ENCODE data around the gene GYS2.

GYS2 gene

DNA sequence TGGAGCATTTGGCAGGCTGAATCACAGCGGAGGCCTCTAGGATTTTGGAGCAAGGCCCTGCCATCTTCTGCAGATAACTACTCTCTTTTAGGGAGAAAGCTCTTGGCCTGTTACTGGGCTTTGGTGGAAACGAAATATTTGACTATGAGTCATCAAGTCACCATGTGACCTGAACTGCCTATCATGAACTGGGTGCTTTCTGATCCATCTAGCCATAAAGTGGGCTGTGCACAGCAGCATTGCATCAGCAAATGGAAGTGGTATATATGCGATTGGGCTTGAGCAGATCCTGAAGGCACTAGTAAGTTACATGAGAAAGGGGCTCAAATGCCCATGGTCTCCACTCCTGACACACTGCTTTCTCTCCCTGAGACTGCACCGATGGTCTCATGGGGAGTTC lies 21.1 kb downstream of the GYS2 start:
- TF ChIP-seq GATA1 (IDR thresholded peaks at IDR 0.05; ENCODE audit: low read depth, low read length) (no peak), POLR2A (IDR thresholded peaks at IDR 0.05; ENCODE audit: low read length) (no peak)
- DNase-seq, result no peak

DNA sequence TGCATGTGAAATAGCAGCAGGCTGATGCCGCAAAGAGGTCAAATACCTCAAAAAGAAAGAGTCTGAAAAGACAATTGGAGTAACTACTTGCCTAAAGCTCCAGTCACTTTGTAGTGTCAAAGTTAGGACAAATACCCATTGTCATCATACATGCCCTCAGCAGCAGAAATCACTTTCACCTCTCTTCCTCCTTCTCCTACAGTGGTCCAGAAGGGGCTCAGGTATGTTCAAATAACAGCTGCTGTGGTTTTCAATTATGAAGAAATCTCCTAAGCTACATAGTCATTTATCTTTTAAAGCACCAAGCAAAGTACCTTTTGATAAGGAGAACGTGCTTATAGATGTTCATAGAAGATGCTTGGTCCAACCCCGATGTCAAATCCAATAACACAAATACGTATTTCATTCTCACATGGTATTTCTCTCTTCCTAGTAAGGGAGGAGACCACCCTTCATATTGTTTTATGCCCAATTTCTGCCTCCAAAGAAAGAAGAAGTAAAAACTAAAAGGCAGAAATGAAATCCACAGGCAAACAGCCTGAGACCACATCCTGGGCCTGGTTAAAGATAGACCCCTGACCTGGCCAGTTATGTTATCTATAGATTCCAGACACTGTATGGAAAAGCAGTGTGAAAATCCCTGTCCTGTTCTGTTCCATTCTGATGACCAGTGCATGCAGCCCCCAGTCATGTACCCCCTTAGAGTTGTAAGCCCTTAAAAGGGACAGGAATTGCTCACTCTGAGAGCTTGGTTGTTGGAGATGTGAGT lies 23.7 kb downstream of the GYS2 start:
- no peak for DNase-seq

DNA sequence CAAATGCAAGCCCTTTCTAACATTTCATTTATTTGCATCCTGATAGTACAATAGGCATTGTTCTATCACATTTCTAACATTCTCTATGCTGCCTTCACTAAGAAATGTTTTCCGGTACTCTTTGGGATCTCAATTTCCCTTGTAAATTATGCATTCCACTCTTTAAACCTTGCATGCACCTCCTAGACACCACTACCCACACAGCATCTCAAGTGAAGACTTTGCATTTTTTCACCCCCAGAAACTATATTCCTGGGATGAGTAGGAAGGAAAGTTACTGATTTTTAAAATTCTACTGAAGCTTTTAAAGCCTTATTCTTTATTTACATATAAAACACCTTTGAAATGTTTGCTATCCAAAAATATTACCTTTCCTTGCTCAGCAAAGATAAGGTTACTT lies 27.1 kb downstream of the GYS2 start:
- DNase-seq, result no peak
- no peak for TF ChIP-seq POLR2A (IDR thresholded peaks at IDR 0.05; ENCODE audit: low read length)

More for the DNA sequence above, 23.7 kb downstream of the GYS2 start:
- TF ChIP-seq POLR2A (IDR thresholded peaks at IDR 0.05; ENCODE audit: low read length) (no peak), GATA1 (IDR thresholded peaks at IDR 0.05; ENCODE audit: low read depth, low read length) (no peak)

DNA sequence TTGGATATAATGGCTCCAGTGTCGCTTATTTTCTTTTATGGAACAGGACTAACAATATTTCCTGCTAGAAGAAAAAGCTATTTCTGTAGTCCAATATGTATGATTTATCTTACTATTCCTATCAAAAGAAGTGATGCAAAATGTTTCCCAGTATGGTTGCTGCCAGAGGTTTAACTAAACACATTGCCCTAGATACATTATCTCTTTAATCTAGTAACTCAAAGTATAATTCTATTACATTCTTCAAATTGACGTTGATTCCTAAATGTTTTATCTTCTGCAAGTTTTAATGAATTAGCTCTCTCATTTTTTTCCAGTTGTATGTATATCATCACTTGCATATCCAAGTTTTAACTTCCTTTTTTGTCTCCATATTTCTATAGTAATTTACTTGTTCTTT lies 28.2 kb downstream of the GYS2 start:
- no peak for TF ChIP-seq POLR2A (IDR thresholded peaks at IDR 0.05; ENCODE audit: low read length)
- no peak for TF ChIP-seq GATA1 (IDR thresholded peaks at IDR 0.05; ENCODE audit: low read depth, low read length)
- no peak for DNase-seq

DNA sequence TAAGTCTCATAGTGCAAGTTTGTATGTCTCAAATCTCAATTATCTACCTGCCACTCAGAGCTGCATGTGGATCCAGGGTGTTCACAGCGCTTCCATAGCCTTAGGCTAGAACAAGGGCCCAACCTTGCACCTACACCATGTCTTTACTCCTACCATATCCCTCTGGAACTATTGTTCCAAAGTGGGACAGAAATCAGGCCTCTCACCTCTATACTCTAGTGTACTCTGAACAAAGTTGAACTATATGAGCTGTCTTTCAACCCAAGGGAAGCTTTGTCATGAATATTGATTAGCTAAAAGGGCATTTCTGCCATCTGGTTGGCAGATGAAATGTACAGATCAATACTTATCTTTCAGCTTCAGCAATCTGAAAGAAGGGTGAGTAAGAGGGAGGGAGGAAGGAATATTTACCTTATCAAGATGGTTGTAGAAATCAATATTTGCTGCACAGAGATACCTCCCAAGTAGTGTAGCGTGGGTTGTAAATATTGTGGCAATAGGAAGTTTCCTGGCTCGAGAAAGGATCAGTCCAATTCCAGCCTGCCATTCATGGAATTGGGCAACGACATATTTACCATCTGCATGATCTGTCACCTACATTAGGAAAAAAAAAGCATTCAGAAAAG lies 30.8 kb downstream of the GYS2 start:
- DNase-seq, result no peak
- TF ChIP-seq GATA1 (IDR thresholded peaks at IDR 0.05; ENCODE audit: low read depth, low read length), result no peak
- TF ChIP-seq POLR2A (IDR thresholded peaks at IDR 0.05; ENCODE audit: low read length), result no peak

DNA sequence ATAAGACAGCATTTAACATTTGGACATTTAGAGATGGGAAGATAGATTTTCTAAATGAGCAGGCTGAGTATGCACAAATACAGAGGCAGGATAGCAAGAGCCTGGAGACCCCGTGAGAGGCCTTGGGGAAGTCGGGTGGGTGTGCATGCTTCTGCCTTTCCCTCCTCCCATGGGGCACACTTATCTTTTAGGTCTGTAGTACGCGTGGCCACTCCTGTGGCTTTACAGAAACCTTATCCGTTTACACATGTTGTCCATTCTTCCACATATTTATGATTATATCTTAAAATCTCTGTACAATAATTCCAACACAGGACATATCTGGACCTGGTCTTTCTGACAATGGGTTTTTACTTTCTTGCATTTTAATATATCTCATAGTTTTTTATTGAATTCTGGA lies 33.6 kb downstream of the GYS2 start:
- no peak for TF ChIP-seq POLR2A (IDR thresholded peaks at IDR 0.05; ENCODE audit: low read length)
- no peak for TF ChIP-seq GATA1 (IDR thresholded peaks at IDR 0.05; ENCODE audit: low read depth, low read length)
- DNase-seq, result peak in 1 of 2 experiments; percentile 19

DNA sequence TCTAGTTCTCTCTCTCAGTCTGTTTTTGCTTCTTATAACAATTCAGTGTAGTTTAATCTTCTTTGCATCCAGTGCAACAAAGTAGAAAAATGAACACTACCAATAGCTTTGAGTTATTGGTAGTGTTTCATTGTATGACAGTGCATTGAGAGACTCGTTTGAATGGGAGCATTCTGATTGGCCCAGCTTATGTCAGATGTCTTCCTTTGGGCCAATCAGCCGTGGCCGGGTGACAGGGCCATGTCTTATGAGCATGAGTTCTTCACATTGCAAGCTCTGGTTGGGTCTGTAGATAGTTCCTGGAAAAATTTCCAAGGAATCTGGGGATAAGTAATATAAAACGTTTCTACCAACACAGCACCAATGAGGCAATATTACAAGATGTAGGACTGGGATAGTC lies 36.5 kb downstream of the GYS2 start:
- no peak for DNase-seq
- TF ChIP-seq POLR2A (IDR thresholded peaks at IDR 0.05; ENCODE audit: low read length), result no peak
- no peak for TF ChIP-seq GATA1 (IDR thresholded peaks at IDR 0.05; ENCODE audit: low read depth, low read length)

DNA sequence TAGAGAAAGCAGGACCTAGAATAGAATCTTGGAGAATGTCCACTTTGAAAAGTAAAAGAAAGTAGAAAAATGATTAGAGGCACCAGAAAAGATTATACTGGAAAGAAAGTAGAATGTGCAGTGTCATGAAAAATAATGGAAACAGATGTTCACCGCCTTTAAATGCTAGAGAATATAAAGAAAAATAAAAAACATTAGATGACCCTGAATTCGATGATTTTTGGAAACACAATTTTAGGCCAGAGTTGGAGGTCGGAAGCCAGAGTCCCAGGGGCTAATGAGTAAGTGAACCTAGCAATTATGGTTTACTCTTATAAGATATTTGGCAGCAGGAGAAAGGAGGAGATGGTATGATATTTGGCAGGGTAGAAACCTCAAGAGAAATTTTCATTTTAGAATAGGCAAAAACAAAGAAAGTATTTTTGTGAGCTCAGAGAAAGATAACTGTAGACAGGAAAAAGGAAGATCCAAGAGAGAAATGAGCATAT lies 37.7 kb downstream of the GYS2 start:
- no peak for TF ChIP-seq GATA1 (IDR thresholded peaks at IDR 0.05; ENCODE audit: low read depth, low read length)
- TF ChIP-seq POLR2A (IDR thresholded peaks at IDR 0.05; ENCODE audit: low read length), result no peak

DNA sequence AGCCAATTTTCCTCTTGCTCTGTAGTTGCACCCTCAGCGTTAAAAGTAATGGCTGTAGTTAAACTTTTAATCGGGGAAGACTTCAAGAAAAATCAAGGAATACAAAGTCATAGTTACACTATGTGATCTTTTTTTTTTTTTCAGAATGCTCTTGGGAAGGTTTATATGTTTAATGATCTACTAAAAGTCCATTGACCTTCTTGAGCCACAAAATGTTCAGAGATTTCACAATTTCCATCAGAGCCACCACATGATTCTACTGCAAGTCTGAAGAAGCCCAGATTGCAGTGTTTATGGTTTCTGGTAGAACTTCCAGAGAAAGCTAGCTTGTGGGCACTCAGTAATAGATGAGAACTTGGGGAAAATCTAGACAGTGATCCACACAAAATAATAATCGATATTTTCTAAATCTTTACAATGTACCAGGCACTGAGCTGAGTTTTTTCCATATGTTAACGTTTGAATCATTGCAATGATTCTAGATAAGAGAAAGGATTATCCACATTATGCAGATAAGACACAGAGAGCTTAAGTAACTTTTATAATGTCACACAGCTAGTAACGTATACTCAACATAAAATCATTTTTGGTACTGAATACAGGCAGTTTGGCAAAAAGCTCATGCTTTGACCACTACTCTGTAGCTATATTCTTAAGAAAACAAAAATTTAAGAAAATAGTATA lies 38.3 kb downstream of the GYS2 start:
- DNase-seq, result no peak

More for the DNA sequence above, 37.7 kb downstream of the GYS2 start:
- DNase-seq, result no peak

DNA sequence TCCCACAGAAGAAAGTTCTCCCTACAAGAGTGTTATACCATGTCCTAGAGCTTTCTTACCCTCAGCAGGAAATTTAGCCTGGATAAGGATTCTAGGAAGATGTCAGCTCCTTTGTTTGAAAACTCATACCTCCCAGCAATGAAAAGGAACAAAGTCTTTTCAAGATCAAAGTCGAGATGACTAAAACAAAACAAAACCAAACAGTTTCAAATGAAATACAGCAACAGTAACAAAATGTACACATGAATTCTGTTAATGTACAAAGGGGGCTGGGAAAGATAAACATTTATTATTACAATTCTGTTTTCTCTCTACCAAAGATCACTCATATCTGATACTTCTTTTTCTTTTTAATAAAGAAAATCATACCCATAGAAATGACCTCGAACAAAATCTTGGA lies 41.8 kb downstream of the GYS2 start:
- no peak for TF ChIP-seq POLR2A (IDR thresholded peaks at IDR 0.05; ENCODE audit: low read length)
- DNase-seq, result no peak

More for the DNA sequence above, 38.3 kb downstream of the GYS2 start:
- no peak for TF ChIP-seq GATA1 (IDR thresholded peaks at IDR 0.05; ENCODE audit: low read depth, low read length)
- no peak for TF ChIP-seq POLR2A (IDR thresholded peaks at IDR 0.05; ENCODE audit: low read length)

DNA sequence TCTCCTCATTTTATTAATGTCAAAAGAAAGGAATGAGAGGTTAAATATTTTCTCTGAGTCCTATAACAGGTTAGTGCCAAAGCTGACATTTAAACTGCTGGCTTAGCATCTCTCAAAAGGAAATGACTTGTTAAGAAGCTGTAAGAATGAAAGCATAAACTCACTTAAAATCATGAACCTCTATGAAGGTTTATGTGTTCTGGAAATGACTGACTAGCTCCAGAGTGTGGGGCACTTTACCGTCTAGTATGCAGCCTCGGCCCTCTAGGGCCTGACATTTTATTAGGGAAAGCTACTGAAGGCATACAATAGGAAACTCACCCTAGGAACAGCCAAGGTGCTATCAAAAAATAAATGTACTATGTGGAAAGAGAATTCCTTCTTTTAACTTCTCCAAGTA lies 43.5 kb downstream of the GYS2 start:
- no peak for DNase-seq
- TF ChIP-seq POLR2A (IDR thresholded peaks at IDR 0.05; ENCODE audit: low read length) (no peak), GATA1 (IDR thresholded peaks at IDR 0.05; ENCODE audit: low read depth, low read length) (no peak)

DNA sequence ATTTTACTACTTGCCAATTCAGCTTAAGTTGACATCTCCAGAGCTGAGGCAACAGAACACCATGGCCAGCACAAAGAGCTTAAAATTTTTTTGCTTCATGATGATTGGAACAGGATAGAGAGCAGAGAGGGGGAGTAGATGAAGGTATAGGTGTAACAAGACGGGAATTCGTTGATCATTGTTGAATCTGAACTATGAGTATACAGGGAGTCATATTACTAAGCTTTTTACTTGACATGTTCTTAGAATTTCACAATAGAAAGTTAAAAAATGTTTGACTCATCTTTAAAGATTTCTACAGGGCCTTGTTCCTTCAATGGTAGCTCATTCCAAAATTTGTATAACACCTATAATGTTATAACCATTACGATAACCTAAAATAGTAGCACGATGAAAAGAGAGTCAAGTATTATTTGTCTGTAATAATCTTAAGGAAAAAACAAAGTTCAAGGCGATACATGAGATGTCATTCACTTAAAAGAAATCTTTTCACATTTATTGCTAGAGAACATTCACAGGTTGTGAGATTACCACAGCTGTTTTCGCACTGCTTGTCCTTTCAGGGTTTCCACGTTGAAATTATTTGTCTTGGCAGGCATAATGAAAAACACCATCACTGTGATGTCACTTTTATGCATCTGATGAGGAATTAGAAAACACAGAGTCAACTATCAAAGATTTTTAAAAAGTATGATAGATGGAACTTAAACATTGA lies 44.6 kb downstream of the GYS2 start:
- TF ChIP-seq GATA1 (IDR thresholded peaks at IDR 0.05; ENCODE audit: low read depth, low read length), result no peak
- no peak for TF ChIP-seq POLR2A (IDR thresholded peaks at IDR 0.05; ENCODE audit: low read length)
- DNase-seq, result no peak

DNA sequence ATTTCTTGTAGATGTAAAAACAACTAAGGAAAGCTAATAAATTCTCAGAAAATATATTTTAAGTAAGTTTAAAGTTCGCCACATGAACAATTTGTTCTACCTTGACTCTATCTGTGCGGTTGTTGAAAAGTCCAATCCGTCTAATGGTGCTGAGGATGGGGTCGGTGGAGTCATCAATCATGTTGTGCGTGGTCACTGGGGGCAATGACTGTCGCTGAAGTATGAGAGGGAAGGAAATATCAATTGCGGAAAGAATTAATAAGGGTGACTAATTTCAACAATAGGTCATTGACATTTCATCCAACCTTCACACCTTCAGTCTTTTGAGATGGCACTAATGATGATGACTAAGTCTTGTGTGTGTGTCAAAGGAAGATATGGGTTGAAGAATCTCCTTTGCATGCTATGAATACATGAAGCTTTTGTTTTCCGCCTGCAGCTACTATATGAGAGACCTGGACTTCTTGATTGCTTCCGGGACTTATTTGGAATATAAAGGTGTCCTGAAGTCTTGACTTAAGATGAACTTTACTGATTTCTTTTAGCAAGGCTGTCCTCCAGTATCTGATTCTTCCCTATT lies 46.5 kb downstream of the GYS2 start:
- TF ChIP-seq GATA1 (IDR thresholded peaks at IDR 0.05; ENCODE audit: low read depth, low read length) (no peak), POLR2A (IDR thresholded peaks at IDR 0.05; ENCODE audit: low read length) (no peak)
- no peak for DNase-seq

DNA sequence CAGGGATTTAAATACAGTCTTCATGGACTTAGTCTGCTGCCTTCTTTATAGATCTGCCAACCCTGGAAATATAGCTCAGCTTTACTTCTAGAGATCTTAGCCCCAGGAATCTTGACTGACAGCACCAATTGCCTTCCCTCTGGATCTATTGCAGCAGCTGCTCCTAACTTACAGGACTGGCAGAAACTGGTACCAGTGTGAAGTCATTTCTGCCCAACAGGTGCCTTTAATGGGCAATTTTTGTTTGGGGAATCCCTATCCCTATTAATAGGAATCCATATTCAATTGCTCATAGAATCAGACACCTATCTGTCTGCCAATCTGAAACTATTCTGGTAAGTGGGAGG lies 51.3 kb downstream of the GYS2 start:
- TF ChIP-seq GATA1 (IDR thresholded peaks at IDR 0.05; ENCODE audit: low read depth, low read length) (no peak), POLR2A (IDR thresholded peaks at IDR 0.05; ENCODE audit: low read length) (no peak)
- no peak for DNase-seq
